ENCODE data around the gene MAD1L1. TPM values are rescaled to one million over a fixed set of nuclear protein-coding genes. Genes with fewer than 3 reads are reported as not detected.
A peak's percentile ranks its signal among the peaks of the same experiment; 100 is the strongest.

MAD1L1 gene
- total and polyA plus RNA-seq, 5 donors from 2014 or later = 225 to 380 (median 300) TPM

GRCh38 chr7:2044883-2045471, 187.8 kb downstream of the MAD1L1 start:
- Histone ChIP-seq H3K4me3 (ENCODE audit: low read depth, low read length) (no peak overlapping the region), H3K4me1 (ENCODE audit: control insufficient read depth, insufficient read depth, low read length, poor library complexity, severe bottlenecking) (peaks cover 4% of the 10 kb centered on the region), H3K36me3 (ENCODE audit: control insufficient read depth, insufficient read depth, low read length) (no peaks in the 10 kb centered on the region), H3K9me3 (ENCODE audit: control insufficient read depth in 2 of 2, low read length in 2 of 2) (no peaks in the 10 kb centered on the region), H3K27me3 (ENCODE audit: control insufficient read depth, insufficient read depth, low read length) (no peaks in the 10 kb centered on the region), H3K27ac (ENCODE audit: insufficient read depth, low read length, poor library complexity, severe bottlenecking) (no peak overlapping the region)
- Mint-ChIP-seq H3K27me3 (no peaks in the 10 kb centered on the region), H3K27ac (no peak overlapping the region), H3K9me3 (peaks cover 0 to 1% (median 0%) of the 10 kb centered on the region in 7 donors), H3K36me3 (peaks cover 15% of the 10 kb centered on the region), H3K4me3 (no peak overlapping the region), H3K4me1 (peaks cover 0 to 23% (median 11%) of the 10 kb centered on the region in 4 donors)
- DNase-seq (no peak), ATAC-seq (ENCODE audit: low read depth in 2 of 2) (no peak)

- Mint-ChIP-seq H3K4me1 (peaks cover 5 to 28% (median 16%) of the 10 kb centered on the region in 4 donors), H3K27me3 (no peaks in the 10 kb centered on the region), H3K36me3 (peaks cover 15% of the 10 kb centered on the region), H3K4me3 (no peak overlapping the region), H3K9me3 (peaks cover 0 to 1% (median 0%) of the 10 kb centered on the region in 7 donors), H3K27ac (no peak overlapping the region)
- peaks cover 9% of the 10 kb centered on the region for H3K4me1 ChIP-seq (ENCODE audit: control insufficient read depth, insufficient read depth, low read length, poor library complexity, severe bottlenecking)
- H3K9me3 ChIP-seq (ENCODE audit: control insufficient read depth in 2 of 2, low read length in 2 of 2) = no peaks in the 10 kb centered on the region
- DNase-seq = no peak
- no peak overlapping the region for H3K27ac ChIP-seq (ENCODE audit: insufficient read depth, low read length, poor library complexity, severe bottlenecking)
- no peaks in the 10 kb centered on the region for H3K36me3 ChIP-seq (ENCODE audit: control insufficient read depth, insufficient read depth, low read length)
- H3K27me3 ChIP-seq (ENCODE audit: control insufficient read depth, insufficient read depth, low read length) = no peaks in the 10 kb centered on the region
- no peak overlapping the region for H3K4me3 ChIP-seq (ENCODE audit: low read depth, low read length)
- ATAC-seq (ENCODE audit: low read depth in 2 of 2) = no peak
These were observed 188.3 kb downstream of the MAD1L1 start for GRCh38 chr7:2044311-2044882.

- no peak overlapping the region for H3K27ac ChIP-seq (ENCODE audit: insufficient read depth, low read length, poor library complexity, severe bottlenecking)
- H3K4me1 ChIP-seq (ENCODE audit: control insufficient read depth, insufficient read depth, low read length, poor library complexity, severe bottlenecking) = peaks cover 11% of the 10 kb centered on the region
- Mint-ChIP-seq H3K27me3 (no peaks in the 10 kb centered on the region), H3K27ac (peak overlapping the region in 1 of 3 donors; percentile 77), H3K9me3 (peaks cover 0 to 1% (median 0%) of the 10 kb centered on the region in 7 donors), H3K4me3 (no peak overlapping the region), H3K4me1 (peaks cover 7 to 38% (median 23%) of the 10 kb centered on the region in 4 donors), H3K36me3 (peaks cover 15% of the 10 kb centered on the region)
- H3K27me3 ChIP-seq (ENCODE audit: control insufficient read depth, insufficient read depth, low read length) = no peaks in the 10 kb centered on the region
- H3K9me3 ChIP-seq (ENCODE audit: control insufficient read depth in 2 of 2, low read length in 2 of 2) = no peaks in the 10 kb centered on the region
- no peak for DNase-seq
- no peak for ATAC-seq (ENCODE audit: low read depth in 2 of 2)
- H3K36me3 ChIP-seq (ENCODE audit: control insufficient read depth, insufficient read depth, low read length) = no peaks in the 10 kb centered on the region
- H3K4me3 ChIP-seq (ENCODE audit: low read depth, low read length) = no peak overlapping the region
These were observed 189.3 kb downstream of the MAD1L1 start for GRCh38 chr7:2043316-2044039.

- Histone ChIP-seq H3K27me3 (ENCODE audit: control insufficient read depth, insufficient read depth, low read length) (no peaks in the 10 kb centered on the region), H3K9me3 (ENCODE audit: control insufficient read depth in 2 of 2, low read length in 2 of 2) (no peaks in the 10 kb centered on the region), H3K4me1 (ENCODE audit: control insufficient read depth, insufficient read depth, low read length, poor library complexity, severe bottlenecking) (peaks cover 17% of the 10 kb centered on the region), H3K36me3 (ENCODE audit: control insufficient read depth, insufficient read depth, low read length) (no peaks in the 10 kb centered on the region), H3K4me3 (ENCODE audit: low read depth, low read length) (no peak overlapping the region), H3K27ac (ENCODE audit: insufficient read depth, low read length, poor library complexity, severe bottlenecking) (no peak overlapping the region)
- Mint-ChIP-seq H3K9me3 (peaks cover 0 to 1% (median 0%) of the 10 kb centered on the region in 7 donors), H3K36me3 (peaks cover 15% of the 10 kb centered on the region), H3K4me3 (no peak overlapping the region), H3K27ac (no peak overlapping the region), H3K27me3 (no peaks in the 10 kb centered on the region), H3K4me1 (peaks cover 7 to 45% (median 28%) of the 10 kb centered on the region in 4 donors)
- no peak for ATAC-seq (ENCODE audit: low read depth in 2 of 2)
- DNase-seq = no peak
These were observed 190.1 kb downstream of the MAD1L1 start for GRCh38 chr7:2042650-2043049.

GRCh38 chr7:2041496-2042367, 191.0 kb downstream of the MAD1L1 start:
- Mint-ChIP-seq H3K9me3 (peaks cover 0 to 1% (median 0%) of the 10 kb centered on the region in 7 donors), H3K4me1 (peaks cover 7 to 55% (median 33%) of the 10 kb centered on the region in 4 donors), H3K36me3 (peaks cover 15% of the 10 kb centered on the region), H3K27me3 (no peaks in the 10 kb centered on the region), H3K27ac (peak overlapping the region in 2 of 3 donors; percentile 84 to 88), H3K4me3 (peak overlapping the region in 3 of 4 donors; percentile 35 to 50 (median 44))
- Histone ChIP-seq H3K4me1 (ENCODE audit: control insufficient read depth, insufficient read depth, low read length, poor library complexity, severe bottlenecking) (peaks cover 20% of the 10 kb centered on the region), H3K9me3 (ENCODE audit: control insufficient read depth in 2 of 2, low read length in 2 of 2) (no peaks in the 10 kb centered on the region), H3K27ac (ENCODE audit: insufficient read depth, low read length, poor library complexity, severe bottlenecking) (no peak overlapping the region), H3K4me3 (ENCODE audit: low read depth, low read length) (no peak overlapping the region), H3K36me3 (ENCODE audit: control insufficient read depth, insufficient read depth, low read length) (no peaks in the 10 kb centered on the region), H3K27me3 (ENCODE audit: control insufficient read depth, insufficient read depth, low read length) (no peaks in the 10 kb centered on the region)
- no peak for ATAC-seq (ENCODE audit: low read depth in 2 of 2)
- no peak for DNase-seq

GRCh38 chr7:2040893-2041270, 191.9 kb downstream of the MAD1L1 start:
- ATAC-seq (ENCODE audit: low read depth in 2 of 2) (no peak), DNase-seq (peak in 1 of 3 donors; percentile 32)
- H3K4me1 Mint-ChIP-seq = peaks cover 7 to 56% (median 33%) of the 10 kb centered on the region in 4 donors
- H3K9me3 ChIP-seq (ENCODE audit: control insufficient read depth in 2 of 2, low read length in 2 of 2) = no peaks in the 10 kb centered on the region
- H3K27ac Mint-ChIP-seq = peak overlapping the region; percentile 67 to 88 (median 71)
- H3K36me3 ChIP-seq (ENCODE audit: control insufficient read depth, insufficient read depth, low read length) = no peaks in the 10 kb centered on the region
- no peaks in the 10 kb centered on the region for H3K27me3 Mint-ChIP-seq
- no peak overlapping the region for H3K27ac ChIP-seq (ENCODE audit: insufficient read depth, low read length, poor library complexity, severe bottlenecking)
- H3K4me3 ChIP-seq (ENCODE audit: low read depth, low read length) = no peak overlapping the region
- H3K36me3 Mint-ChIP-seq = peaks cover 15% of the 10 kb centered on the region
- H3K27me3 ChIP-seq (ENCODE audit: control insufficient read depth, insufficient read depth, low read length) = no peaks in the 10 kb centered on the region
- H3K4me3 Mint-ChIP-seq = no peak overlapping the region
- H3K9me3 Mint-ChIP-seq = peaks cover 0 to 1% (median 0%) of the 10 kb centered on the region in 7 donors
- peaks cover 20% of the 10 kb centered on the region for H3K4me1 ChIP-seq (ENCODE audit: control insufficient read depth, insufficient read depth, low read length, poor library complexity, severe bottlenecking)

GRCh38 chr7:2040201-2040892, 192.4 kb downstream of the MAD1L1 start:
- H3K27ac Mint-ChIP-seq = peak overlapping the region; percentile 56 to 88 (median 60)
- H3K27me3 ChIP-seq (ENCODE audit: control insufficient read depth, insufficient read depth, low read length) = no peaks in the 10 kb centered on the region
- H3K36me3 ChIP-seq (ENCODE audit: control insufficient read depth, insufficient read depth, low read length) = no peaks in the 10 kb centered on the region
- ATAC-seq (ENCODE audit: low read depth in 2 of 2) (no peak), DNase-seq (no peak)
- no peaks in the 10 kb centered on the region for H3K27me3 Mint-ChIP-seq
- H3K9me3 ChIP-seq (ENCODE audit: control insufficient read depth in 2 of 2, low read length in 2 of 2) = no peaks in the 10 kb centered on the region
- H3K4me1 Mint-ChIP-seq = peaks cover 7 to 56% (median 33%) of the 10 kb centered on the region in 4 donors
- no peak overlapping the region for H3K27ac ChIP-seq (ENCODE audit: insufficient read depth, low read length, poor library complexity, severe bottlenecking)
- H3K4me3 Mint-ChIP-seq = peak overlapping the region in 1 of 4 donors; percentile 20
- peaks cover 0 to 1% (median 0%) of the 10 kb centered on the region in 7 donors for H3K9me3 Mint-ChIP-seq
- peak overlapping the region; percentile 10 for H3K4me3 ChIP-seq (ENCODE audit: low read depth, low read length)
- peaks cover 15% of the 10 kb centered on the region for H3K36me3 Mint-ChIP-seq
- peaks cover 20% of the 10 kb centered on the region for H3K4me1 ChIP-seq (ENCODE audit: control insufficient read depth, insufficient read depth, low read length, poor library complexity, severe bottlenecking)
